ENCODE measurements around the gene WDFY4.
A peak's percentile ranks its signal among the peaks of the same experiment; 100 is the strongest.

- TF ChIP-seq CTCF (conservative IDR thresholded peaks at IDR 0.05) (peak; percentile 90), EZH2 (IDR thresholded peaks at IDR 0.05; ENCODE audit: low read depth) (no peak)
These were observed 28.3 kb upstream of the WDFY4 start for GRCh38 chr10:48656241-48656913.

All from PC-9 (cell line).